H1 (cell line): Measurements from ENCODE around the gene FAM83F. TPM values are rescaled to one million over a fixed set of nuclear protein-coding genes. Genes with fewer than 3 reads are reported as not detected.

ENCODE experiments used
- BRCA1 ChIP-seq: IDR thresholded peaks from 2 replicates; pipeline ENCODE4 v1.6.1; 2012; ENCODE audit warnings: low read depth, low read length, improper control_type of control experiment
- CTBP2 ChIP-seq: IDR thresholded peaks from 2 replicates; pipeline ENCODE4 v1.7.0; 2011; ENCODE audit warnings: borderline replicate concordance, mild to moderate bottlenecking, moderate library complexity, mixed read lengths, low read length; ENCODE audit not compliant: insufficient read depth, insufficient read length
- MAFK ChIP-seq: IDR thresholded peaks from 2 replicates; pipeline ENCODE4 v1.6.1; 2012; ENCODE audit warnings: low read depth, mild to moderate bottlenecking, improper control_type of control experiment, low read length
- POLR2A ChIP-seq, 2 experiments: IDR thresholded peaks; 1 replicate in 1 of 2; 2 replicates in 1 of 2; pipeline ENCODE4 v1.6.1; 2011; ENCODE audit warnings: low read depth in 2 of 2, low read length in 2 of 2, mild to moderate bottlenecking in 2 of 2; ENCODE audit errors: control extremely low read depth in 1 of 2
- RXRA ChIP-seq: IDR thresholded peaks from 2 replicates; pipeline ENCODE4 v1.6.1; 2011; ENCODE audit warnings: low read depth, mild to moderate bottlenecking, low read length, moderate library complexity; ENCODE audit not compliant: insufficient read depth
- SP4 ChIP-seq: IDR thresholded peaks from 2 replicates; pipeline ENCODE4 v1.6.1; 2012; ENCODE audit warnings: low read length, inconsistent platforms
- polyA plus RNA-seq, 7 experiments: library from polyadenylated mRNA; depleted of rRNA in 3 of 7; stranded (reverse) in 5 of 7; unstranded in 2 of 7; fragments of >200 nt in 5 of 7; fragments of 200-250 nt in 2 of 7; gene quantifications; 1 replicate in 5 of 7; 2 replicates in 1 of 7; 4 replicates in 1 of 7; pipeline versions ENCODE4 v1.2.1 to v1.2.3, GENCODE V29; 2011 to 2013; ENCODE audit warnings: missing spikeins in 2 of 7, mixed read lengths in 2 of 7
- total RNA-seq: library from RNA; stranded (reverse); fragmentation: NEBNext Ultra II Directional; extraction: Animal tissue kit (Norgen Biotek cat#: 25700); gene quantifications from 2 replicates; pipeline ENCODE4 v1.2.1, GENCODE V29; 2021
- TF ChIP-seq, protein P1 (sequence below): fragments of 300-600 bp; sonication (generic); IDR thresholded peaks from 2 replicates; pipeline ENCODE4 v1.7.1; 2012; ENCODE audit warnings: low read length, moderate library complexity, mild to moderate bottlenecking, inconsistent platforms; ENCODE audit not compliant: insufficient replicate concordance
- TF ChIP-seq, protein P2 (sequence below): IDR thresholded peaks from 2 replicates; pipeline ENCODE4 v1.6.1; 2011; ENCODE audit warnings: low read depth, mild to moderate bottlenecking, low read length; ENCODE audit not compliant: insufficient read depth
- TF ChIP-seq, protein P3 (sequence below): IDR thresholded peaks from 2 replicates; pipeline ENCODE4 v1.6.1; 2012; ENCODE audit warnings: inconsistent platforms
- TF ChIP-seq, protein P4 (sequence below): IDR thresholded peaks from 2 replicates; pipeline ENCODE4 v1.6.1; 2012; ENCODE audit warnings: low read length, inconsistent platforms

The FAM83F gene
- total and polyA plus RNA-seq, 2 of the 8 experiments (the other 6 are each of a cell fraction or from before 2014, with no cell fraction given), result 8.6 to 18.9 TPM

DNA sequence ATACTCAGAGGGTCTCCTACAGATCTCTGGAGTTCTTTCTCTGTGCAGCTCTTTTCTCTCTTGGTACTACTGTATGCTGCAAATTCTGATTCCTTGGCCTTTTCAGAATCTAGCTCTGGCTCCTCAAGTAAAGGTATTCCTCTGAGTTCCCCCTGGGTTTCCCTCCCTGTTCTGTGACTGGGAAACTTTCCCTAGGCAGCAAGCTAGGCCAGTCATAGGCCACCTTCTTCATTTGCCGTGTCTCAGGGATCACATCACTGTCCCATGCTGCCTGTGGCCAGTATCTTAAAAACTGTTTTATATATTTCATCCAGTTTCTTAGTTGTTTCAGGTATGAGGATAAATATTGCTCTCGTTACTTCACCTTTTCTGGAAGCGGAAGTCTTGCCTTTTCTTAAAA, 71.2 kb downstream of the FAM83F start (continued):
- TF ChIP-seq, protein P1, sequence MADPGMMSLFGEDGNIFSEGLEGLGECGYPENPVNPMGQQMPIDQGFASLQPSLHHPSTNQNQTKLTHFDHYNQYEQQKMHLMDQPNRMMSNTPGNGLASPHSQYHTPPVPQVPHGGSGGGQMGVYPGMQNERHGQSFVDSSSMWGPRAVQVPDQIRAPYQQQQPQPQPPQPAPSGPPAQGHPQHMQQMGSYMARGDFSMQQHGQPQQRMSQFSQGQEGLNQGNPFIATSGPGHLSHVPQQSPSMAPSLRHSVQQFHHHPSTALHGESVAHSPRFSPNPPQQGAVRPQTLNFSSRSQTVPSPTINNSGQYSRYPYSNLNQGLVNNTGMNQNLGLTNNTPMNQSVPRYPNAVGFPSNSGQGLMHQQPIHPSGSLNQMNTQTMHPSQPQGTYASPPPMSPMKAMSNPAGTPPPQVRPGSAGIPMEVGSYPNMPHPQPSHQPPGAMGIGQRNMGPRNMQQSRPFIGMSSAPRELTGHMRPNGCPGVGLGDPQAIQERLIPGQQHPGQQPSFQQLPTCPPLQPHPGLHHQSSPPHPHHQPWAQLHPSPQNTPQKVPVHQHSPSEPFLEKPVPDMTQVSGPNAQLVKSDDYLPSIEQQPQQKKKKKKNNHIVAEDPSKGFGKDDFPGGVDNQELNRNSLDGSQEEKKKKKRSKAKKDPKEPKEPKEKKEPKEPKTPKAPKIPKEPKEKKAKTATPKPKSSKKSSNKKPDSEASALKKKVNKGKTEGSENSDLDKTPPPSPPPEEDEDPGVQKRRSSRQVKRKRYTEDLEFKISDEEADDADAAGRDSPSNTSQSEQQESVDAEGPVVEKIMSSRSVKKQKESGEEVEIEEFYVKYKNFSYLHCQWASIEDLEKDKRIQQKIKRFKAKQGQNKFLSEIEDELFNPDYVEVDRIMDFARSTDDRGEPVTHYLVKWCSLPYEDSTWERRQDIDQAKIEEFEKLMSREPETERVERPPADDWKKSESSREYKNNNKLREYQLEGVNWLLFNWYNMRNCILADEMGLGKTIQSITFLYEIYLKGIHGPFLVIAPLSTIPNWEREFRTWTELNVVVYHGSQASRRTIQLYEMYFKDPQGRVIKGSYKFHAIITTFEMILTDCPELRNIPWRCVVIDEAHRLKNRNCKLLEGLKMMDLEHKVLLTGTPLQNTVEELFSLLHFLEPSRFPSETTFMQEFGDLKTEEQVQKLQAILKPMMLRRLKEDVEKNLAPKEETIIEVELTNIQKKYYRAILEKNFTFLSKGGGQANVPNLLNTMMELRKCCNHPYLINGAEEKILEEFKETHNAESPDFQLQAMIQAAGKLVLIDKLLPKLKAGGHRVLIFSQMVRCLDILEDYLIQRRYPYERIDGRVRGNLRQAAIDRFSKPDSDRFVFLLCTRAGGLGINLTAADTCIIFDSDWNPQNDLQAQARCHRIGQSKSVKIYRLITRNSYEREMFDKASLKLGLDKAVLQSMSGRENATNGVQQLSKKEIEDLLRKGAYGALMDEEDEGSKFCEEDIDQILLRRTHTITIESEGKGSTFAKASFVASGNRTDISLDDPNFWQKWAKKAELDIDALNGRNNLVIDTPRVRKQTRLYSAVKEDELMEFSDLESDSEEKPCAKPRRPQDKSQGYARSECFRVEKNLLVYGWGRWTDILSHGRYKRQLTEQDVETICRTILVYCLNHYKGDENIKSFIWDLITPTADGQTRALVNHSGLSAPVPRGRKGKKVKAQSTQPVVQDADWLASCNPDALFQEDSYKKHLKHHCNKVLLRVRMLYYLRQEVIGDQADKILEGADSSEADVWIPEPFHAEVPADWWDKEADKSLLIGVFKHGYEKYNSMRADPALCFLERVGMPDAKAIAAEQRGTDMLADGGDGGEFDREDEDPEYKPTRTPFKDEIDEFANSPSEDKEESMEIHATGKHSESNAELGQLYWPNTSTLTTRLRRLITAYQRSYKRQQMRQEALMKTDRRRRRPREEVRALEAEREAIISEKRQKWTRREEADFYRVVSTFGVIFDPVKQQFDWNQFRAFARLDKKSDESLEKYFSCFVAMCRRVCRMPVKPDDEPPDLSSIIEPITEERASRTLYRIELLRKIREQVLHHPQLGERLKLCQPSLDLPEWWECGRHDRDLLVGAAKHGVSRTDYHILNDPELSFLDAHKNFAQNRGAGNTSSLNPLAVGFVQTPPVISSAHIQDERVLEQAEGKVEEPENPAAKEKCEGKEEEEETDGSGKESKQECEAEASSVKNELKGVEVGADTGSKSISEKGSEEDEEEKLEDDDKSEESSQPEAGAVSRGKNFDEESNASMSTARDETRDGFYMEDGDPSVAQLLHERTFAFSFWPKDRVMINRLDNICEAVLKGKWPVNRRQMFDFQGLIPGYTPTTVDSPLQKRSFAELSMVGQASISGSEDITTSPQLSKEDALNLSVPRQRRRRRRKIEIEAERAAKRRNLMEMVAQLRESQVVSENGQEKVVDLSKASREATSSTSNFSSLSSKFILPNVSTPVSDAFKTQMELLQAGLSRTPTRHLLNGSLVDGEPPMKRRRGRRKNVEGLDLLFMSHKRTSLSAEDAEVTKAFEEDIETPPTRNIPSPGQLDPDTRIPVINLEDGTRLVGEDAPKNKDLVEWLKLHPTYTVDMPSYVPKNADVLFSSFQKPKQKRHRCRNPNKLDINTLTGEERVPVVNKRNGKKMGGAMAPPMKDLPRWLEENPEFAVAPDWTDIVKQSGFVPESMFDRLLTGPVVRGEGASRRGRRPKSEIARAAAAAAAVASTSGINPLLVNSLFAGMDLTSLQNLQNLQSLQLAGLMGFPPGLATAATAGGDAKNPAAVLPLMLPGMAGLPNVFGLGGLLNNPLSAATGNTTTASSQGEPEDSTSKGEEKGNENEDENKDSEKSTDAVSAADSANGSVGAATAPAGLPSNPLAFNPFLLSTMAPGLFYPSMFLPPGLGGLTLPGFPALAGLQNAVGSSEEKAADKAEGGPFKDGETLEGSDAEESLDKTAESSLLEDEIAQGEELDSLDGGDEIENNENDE, result no peak
- TF ChIP-seq, protein P2, sequence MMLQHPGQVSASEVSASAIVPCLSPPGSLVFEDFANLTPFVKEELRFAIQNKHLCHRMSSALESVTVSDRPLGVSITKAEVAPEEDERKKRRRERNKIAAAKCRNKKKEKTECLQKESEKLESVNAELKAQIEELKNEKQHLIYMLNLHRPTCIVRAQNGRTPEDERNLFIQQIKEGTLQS, result no peak
- TF ChIP-seq POLR2A (IDR thresholded peaks at IDR 0.05; ENCODE audit: control extremely low read depth in 1 of 2, low read depth in 2 of 2, low read length in 2 of 2) (no peak), BRCA1 (no peak), MAFK (no peak), CTBP2 (no peak), SP4 (no peak), RXRA (no peak)
- TF ChIP-seq, protein P3, sequence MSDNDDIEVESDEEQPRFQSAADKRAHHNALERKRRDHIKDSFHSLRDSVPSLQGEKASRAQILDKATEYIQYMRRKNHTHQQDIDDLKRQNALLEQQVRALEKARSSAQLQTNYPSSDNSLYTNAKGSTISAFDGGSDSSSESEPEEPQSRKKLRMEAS, result no peak
- TF ChIP-seq, protein P4, sequence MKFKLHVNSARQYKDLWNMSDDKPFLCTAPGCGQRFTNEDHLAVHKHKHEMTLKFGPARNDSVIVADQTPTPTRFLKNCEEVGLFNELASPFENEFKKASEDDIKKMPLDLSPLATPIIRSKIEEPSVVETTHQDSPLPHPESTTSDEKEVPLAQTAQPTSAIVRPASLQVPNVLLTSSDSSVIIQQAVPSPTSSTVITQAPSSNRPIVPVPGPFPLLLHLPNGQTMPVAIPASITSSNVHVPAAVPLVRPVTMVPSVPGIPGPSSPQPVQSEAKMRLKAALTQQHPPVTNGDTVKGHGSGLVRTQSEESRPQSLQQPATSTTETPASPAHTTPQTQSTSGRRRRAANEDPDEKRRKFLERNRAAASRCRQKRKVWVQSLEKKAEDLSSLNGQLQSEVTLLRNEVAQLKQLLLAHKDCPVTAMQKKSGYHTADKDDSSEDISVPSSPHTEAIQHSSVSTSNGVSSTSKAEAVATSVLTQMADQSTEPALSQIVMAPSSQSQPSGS, result no peak
